Kidney glomerular epithelial cell (primary cell): ENCODE data around the gene TSBP1.
"Not testable (repeated sequence)": the region's sequence is repeated elsewhere in the genome, so short reads cannot be mapped to it uniquely, and the experiment has no call there.

Experiments used
- DNase-seq: peaks from one replicate; lab custom pipeline; 2025; lab: John Stamatoyannopoulos, UW

TSBP1 gene

GRCh38 chr6:32288426-32288825, 83.3 kb downstream of the TSBP1 start:
- no peak for DNase-seq

- DNase-seq, result not testable (repeated sequence)
These were observed 97.7 kb downstream of the TSBP1 start for GRCh38 chr6:32273801-32274577.

GRCh38 chr6:32271429-32271828, 100.3 kb downstream of the TSBP1 start:
- no peak for DNase-seq

- not testable (repeated sequence) for DNase-seq
These were observed 103.2 kb downstream of the TSBP1 start for GRCh38 chr6:32268459-32268858.

GRCh38 chr6:32267035-32267434, 104.7 kb downstream of the TSBP1 start:
- DNase-seq, result no peak

GRCh38 chr6:32257262-32257661, 114.4 kb downstream of the TSBP1 start:
- DNase-seq, result not testable (repeated sequence)

- DNase-seq, result peak; percentile 87
These were observed 116.2 kb downstream of the TSBP1 start for GRCh38 chr6:32255199-32256153.

- no peak for DNase-seq
These were observed 116.9 kb downstream of the TSBP1 start for GRCh38 chr6:32254761-32255198.

GRCh38 chr6:32252331-32253009, 119.2 kb downstream of the TSBP1 start:
- DNase-seq, result peak; percentile 19

- no peak for DNase-seq
These were observed 122.4 kb downstream of the TSBP1 start for GRCh38 chr6:32249262-32249661.

- no peak for DNase-seq
These were observed 124.3 kb downstream of the TSBP1 start for GRCh38 chr6:32247401-32247800.

- DNase-seq, result peak; percentile 54
These were observed 126.7 kb downstream of the TSBP1 start for GRCh38 chr6:32244946-32245398.

GRCh38 chr6:32244270-32244669, 127.4 kb downstream of the TSBP1 start:
- no peak for DNase-seq
